Measurements from ENCODE around the gene NDUFAF2.

DNA sequence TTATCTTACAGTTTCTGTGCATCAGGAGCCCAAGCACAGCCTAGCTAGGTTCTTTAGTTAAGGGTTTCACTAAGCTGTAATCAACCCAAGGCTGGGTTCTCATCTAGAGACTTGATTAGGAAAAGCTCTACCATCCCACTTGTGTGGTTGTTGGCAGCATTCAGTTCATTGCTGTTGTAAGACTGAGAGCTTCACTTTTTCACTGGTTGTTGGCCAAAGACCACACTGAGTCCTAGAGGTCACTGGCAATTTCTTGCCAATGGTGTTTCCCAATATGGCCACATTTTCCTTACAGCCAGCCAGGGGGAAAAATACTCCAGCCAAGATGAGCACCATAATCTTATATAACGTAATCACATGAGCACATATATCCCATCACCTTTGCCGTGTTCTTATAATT is 142.9 kb downstream of the NDUFAF2 start:
- TF ChIP-seq, protein P1, sequence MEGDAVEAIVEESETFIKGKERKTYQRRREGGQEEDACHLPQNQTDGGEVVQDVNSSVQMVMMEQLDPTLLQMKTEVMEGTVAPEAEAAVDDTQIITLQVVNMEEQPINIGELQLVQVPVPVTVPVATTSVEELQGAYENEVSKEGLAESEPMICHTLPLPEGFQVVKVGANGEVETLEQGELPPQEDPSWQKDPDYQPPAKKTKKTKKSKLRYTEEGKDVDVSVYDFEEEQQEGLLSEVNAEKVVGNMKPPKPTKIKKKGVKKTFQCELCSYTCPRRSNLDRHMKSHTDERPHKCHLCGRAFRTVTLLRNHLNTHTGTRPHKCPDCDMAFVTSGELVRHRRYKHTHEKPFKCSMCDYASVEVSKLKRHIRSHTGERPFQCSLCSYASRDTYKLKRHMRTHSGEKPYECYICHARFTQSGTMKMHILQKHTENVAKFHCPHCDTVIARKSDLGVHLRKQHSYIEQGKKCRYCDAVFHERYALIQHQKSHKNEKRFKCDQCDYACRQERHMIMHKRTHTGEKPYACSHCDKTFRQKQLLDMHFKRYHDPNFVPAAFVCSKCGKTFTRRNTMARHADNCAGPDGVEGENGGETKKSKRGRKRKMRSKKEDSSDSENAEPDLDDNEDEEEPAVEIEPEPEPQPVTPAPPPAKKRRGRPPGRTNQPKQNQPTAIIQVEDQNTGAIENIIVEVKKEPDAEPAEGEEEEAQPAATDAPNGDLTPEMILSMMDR (IDR thresholded peaks at IDR 0.05) = no peak
- TF ChIP-seq POLR2A (IDR thresholded peaks at IDR 0.05) = no peak

Data from body of pancreas (tissue), 4 donors.